Body of pancreas (tissue), 4 donors: Measurements from ENCODE around the gene SLC29A1.

Experiments
- POLR2A ChIP-seq, 3 donors: fragments of 450-650 bp; IDR thresholded peaks; one replicate each; pipeline ENCODE4 v1.6.1; 2016; ENCODE audit warnings: antibody characterized with exemption in 3 of 3, mild to moderate bottlenecking in 2 of 3
- TF ChIP-seq, protein P1 (sequence below), 7 experiments: fragments of 450-650 bp in 4 of 7; fragments of 200-600 bp in 3 of 7; sonication (generic) in 3 of 7; IDR thresholded peaks; one replicate each; pipeline ENCODE4 v1.5.1; 2016 to 2019; ENCODE audit warnings: antibody characterized with exemption in 7 of 7

DNA sequence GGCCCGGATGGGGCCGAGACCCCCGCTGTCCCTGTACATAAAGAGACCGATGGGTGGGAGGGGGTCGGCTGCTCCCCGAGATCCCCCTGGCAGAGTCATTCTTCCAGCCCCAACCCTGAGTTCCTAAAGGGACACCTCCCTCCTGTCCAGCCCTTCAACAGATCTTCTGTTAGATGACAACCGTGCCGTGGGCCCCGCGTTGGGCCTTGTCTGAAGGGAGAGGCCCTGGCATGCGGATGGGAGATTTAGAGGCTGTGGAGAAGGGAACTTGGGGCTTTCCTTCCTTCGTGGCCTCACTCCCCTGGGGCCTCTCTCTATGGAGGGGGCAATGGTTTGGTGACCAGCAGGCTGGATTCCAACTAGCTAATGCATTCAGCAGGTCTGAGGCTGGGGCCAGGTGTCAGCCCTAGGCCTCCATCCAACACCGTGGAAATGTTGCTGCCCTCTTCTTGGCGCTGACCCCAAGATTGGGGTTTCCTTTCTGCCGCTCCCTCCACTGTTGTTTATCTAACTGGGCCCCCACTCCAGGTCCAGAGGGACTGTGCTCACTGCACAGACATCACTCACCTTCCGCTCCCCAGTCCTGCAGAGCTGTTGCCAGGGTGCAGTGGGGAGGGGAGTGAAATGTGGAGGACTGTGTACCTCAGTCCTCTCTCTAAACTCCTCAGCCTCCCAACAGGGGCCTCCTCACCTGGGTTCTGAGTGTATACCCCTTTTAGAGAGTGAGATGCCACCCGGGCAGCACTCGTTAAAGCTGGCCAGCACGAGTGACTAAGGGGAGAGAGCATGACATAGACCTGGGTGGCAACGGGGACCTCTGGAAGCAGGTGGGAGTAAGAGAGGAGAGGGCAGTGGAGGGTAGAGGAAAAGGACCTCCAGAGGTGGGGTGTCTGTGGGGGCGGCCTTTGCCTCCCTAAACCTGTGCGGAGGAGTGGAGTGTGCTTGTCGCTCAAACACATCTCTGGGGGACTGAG lies 53.6 kb downstream of the SLC29A1 start:
- TF ChIP-seq POLR2A (IDR thresholded peaks at IDR 0.05): no peak
- TF ChIP-seq, protein P1, sequence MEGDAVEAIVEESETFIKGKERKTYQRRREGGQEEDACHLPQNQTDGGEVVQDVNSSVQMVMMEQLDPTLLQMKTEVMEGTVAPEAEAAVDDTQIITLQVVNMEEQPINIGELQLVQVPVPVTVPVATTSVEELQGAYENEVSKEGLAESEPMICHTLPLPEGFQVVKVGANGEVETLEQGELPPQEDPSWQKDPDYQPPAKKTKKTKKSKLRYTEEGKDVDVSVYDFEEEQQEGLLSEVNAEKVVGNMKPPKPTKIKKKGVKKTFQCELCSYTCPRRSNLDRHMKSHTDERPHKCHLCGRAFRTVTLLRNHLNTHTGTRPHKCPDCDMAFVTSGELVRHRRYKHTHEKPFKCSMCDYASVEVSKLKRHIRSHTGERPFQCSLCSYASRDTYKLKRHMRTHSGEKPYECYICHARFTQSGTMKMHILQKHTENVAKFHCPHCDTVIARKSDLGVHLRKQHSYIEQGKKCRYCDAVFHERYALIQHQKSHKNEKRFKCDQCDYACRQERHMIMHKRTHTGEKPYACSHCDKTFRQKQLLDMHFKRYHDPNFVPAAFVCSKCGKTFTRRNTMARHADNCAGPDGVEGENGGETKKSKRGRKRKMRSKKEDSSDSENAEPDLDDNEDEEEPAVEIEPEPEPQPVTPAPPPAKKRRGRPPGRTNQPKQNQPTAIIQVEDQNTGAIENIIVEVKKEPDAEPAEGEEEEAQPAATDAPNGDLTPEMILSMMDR (IDR thresholded peaks at IDR 0.05): no peak
